Measurements from ENCODE around the gene SEC23IP. TPM values are rescaled to one million over a fixed set of nuclear protein-coding genes. Genes with fewer than 3 reads are reported as not detected.

Gene SEC23IP
- total RNA-seq, 2 experiments from 2014 or later: 60.3 to 61.4 TPM

GRCh38 chr10:119852277-119852676 is 40.3 kb upstream of the SEC23IP start:
- Mint-ChIP-seq H3K27ac (no peak overlapping the region), H3K36me3 (ENCODE audit: low read depth) (peaks cover 42% of the 10 kb centered on the region), H3K27me3 (no peaks in the 10 kb centered on the region), H3K4me3 (no peak overlapping the region), H3K9me3 (no peaks in the 10 kb centered on the region), H3K4me1 (ENCODE audit: low read depth) (peaks cover 4% of the 10 kb centered on the region)
- DNase-seq: no peak
- TF ChIP-seq, protein P1, sequence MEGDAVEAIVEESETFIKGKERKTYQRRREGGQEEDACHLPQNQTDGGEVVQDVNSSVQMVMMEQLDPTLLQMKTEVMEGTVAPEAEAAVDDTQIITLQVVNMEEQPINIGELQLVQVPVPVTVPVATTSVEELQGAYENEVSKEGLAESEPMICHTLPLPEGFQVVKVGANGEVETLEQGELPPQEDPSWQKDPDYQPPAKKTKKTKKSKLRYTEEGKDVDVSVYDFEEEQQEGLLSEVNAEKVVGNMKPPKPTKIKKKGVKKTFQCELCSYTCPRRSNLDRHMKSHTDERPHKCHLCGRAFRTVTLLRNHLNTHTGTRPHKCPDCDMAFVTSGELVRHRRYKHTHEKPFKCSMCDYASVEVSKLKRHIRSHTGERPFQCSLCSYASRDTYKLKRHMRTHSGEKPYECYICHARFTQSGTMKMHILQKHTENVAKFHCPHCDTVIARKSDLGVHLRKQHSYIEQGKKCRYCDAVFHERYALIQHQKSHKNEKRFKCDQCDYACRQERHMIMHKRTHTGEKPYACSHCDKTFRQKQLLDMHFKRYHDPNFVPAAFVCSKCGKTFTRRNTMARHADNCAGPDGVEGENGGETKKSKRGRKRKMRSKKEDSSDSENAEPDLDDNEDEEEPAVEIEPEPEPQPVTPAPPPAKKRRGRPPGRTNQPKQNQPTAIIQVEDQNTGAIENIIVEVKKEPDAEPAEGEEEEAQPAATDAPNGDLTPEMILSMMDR (IDR thresholded peaks at IDR 0.05): no peak
- intact Hi-C loops (cut with micrococcal nuclease): no loop called here
- ChIA-PET POLR2A (interaction anchor here (0.9 to 1.4 kb wide), 2 partner anchors 11 to 20 kb away, joined by 5 read pairs; partner anchors contain the start of gene MCMBP), CTCF (no interaction called here)
- ATAC-seq: no peak

DNA sequence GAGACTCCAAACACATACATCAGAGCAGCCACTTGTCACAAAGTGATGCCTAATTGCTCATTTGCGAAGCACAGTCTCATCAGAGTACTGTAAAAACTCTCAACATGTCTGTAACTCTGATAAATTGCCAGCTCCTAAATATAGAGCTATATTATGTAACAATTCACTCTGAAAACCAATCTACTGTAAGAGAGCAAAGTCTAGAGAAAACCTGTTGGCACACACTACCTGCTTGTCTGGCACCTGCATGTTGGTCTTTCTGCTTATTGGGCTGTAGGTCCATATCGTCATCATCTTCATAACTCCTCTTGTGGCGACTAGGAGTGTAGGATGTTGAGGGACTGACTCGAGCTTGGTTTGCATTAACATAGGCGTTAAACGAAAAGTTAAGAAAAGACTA is 39.7 kb upstream of the SEC23IP start:
- Mint-ChIP-seq H3K4me1 (ENCODE audit: low read depth) (peaks cover 4% of the 10 kb centered on the region), H3K36me3 (ENCODE audit: low read depth) (peaks cover 41% of the 10 kb centered on the region), H3K27me3 (no peaks in the 10 kb centered on the region), H3K9me3 (no peaks in the 10 kb centered on the region), H3K4me3 (no peak overlapping the region), H3K27ac (no peak overlapping the region)
- no peak for DNase-seq
- CTCF ChIA-PET: no interaction called here
- POLR2A ChIA-PET: interaction anchor here (0.9 to 1.4 kb wide), 2 partner anchors 12 to 20 kb away, joined by 5 read pairs; partner anchors contain the start of gene MCMBP
- intact Hi-C loops (cut with micrococcal nuclease): no loop called here
- TF ChIP-seq, protein P1 (IDR thresholded peaks at IDR 0.05): no peak
- no peak for ATAC-seq

DNA sequence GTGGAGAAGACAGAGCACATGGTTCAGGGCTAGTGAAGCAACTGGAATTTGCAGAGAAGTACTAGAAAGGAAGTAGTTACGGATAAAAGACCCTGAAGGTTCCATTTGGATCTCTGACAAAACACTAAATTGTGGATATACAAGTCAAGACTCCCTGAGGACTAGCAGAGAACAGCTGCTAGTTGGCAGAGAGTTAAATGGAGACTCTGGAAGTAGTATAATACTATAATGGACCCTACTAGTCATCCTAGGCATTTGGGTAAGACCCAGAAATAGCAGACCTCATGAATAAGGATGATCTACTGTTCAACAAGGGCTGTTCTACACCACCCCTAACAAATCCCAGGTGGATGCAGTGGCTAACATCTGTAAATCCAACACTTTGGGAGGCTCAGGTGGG is 39.0 kb upstream of the SEC23IP start:
- Mint-ChIP-seq H3K9me3 (no peaks in the 10 kb centered on the region), H3K4me3 (no peak overlapping the region), H3K4me1 (ENCODE audit: low read depth) (peaks cover 4% of the 10 kb centered on the region), H3K27me3 (no peaks in the 10 kb centered on the region), H3K27ac (no peak overlapping the region), H3K36me3 (ENCODE audit: low read depth) (peaks cover 37% of the 10 kb centered on the region)
- ATAC-seq (no peak), DNase-seq (no peak)
- ChIA-PET POLR2A (interaction anchor here (1.4 kb wide), 1 partner anchor 19 kb away, joined by 5 read pairs; the partner anchor contains the start of gene MCMBP), CTCF (no interaction called here)
- TF ChIP-seq, protein P1 (IDR thresholded peaks at IDR 0.05): no peak
- intact Hi-C loops (cut with micrococcal nuclease): no loop called here

- peaks cover 26% of the 10 kb centered on the region for H3K36me3 Mint-ChIP-seq (ENCODE audit: low read depth)
- intact Hi-C loops (cut with micrococcal nuclease): loop anchor here (1.0 kb wide), 1 partner anchor 172 kb away; no protein-coding TSS in a partner anchor
- DNase-seq: no peak
- H3K4me3 Mint-ChIP-seq: no peak overlapping the region
- ChIA-PET CTCF (interaction anchor here (0.7 to 4.4 kb wide), 8 partner anchors 10 to 171 kb away, joined by 3 to 69 read pairs (median 16); partner anchors contain the start of gene MCMBP), POLR2A (no interaction called here)
- H3K9me3 Mint-ChIP-seq: no peaks in the 10 kb centered on the region
- no peak for ATAC-seq
- TF ChIP-seq, protein P1 (IDR thresholded peaks at IDR 0.05): no peak
- peaks cover 32% of the 10 kb centered on the region for H3K4me1 Mint-ChIP-seq (ENCODE audit: low read depth)
- H3K27ac Mint-ChIP-seq: no peak overlapping the region
- H3K27me3 Mint-ChIP-seq: no peaks in the 10 kb centered on the region
Observed at GRCh38 chr10:119858063-119858462, 34.5 kb upstream of the SEC23IP start.

- ATAC-seq (peak; percentile 55), DNase-seq (no peak)
- Mint-ChIP-seq H3K27ac (peak overlapping the region; percentile 10), H3K9me3 (peaks cover 6% of the 10 kb centered on the region), H3K36me3 (ENCODE audit: low read depth) (peaks cover 30% of the 10 kb centered on the region), H3K4me3 (no peak overlapping the region), H3K4me1 (ENCODE audit: low read depth) (peaks cover 40% of the 10 kb centered on the region), H3K27me3 (no peaks in the 10 kb centered on the region)
- intact Hi-C loops (cut with micrococcal nuclease): loop anchor here (5.0 kb wide), 1 partner anchor 107 kb away; no protein-coding TSS in a partner anchor
- ChIA-PET POLR2A (interaction anchor here (1.3 to 1.7 kb wide), 3 partner anchors 10 to 173 kb away, joined by 3 to 12 read pairs (median 6); partner anchors contain the start of gene MCMBP), CTCF (interaction anchor here (0.6 to 4.4 kb wide), 53 partner anchors 8 to 316 kb away, joined by 3 to 69 read pairs (median 4); partner anchors contain the start of genes INPP5F, MCMBP and SEC23IP)
- TF ChIP-seq, protein P1 (IDR thresholded peaks at IDR 0.05): peak; percentile 83
Observed at GRCh38 chr10:119859420-119860258, 32.9 kb upstream of the SEC23IP start.

Measured in activated CD8-positive, alpha-beta T cell treated with anti-CD3 and anti-CD28 coated beads for 36 hours (primary cell).